Liver (tissue), 4 donors: Measurements from ENCODE around the gene LMCD1. TPM values are rescaled to one million over a fixed set of nuclear protein-coding genes. Genes with fewer than 3 reads are reported as not detected.

Experiments
- polyA plus RNA-seq, 2 donors: library from polyadenylated mRNA; stranded (reverse) in 1 of 2; unstranded in 1 of 2; fragments of 200-250 nt in 1 of 2; fragments of >200 nt in 1 of 2; fragmentation: Nextera tagmentation in 1 of 2; extraction: Ambion mirVana in 1 of 2; gene quantifications; one replicate each; pipeline versions ENCODE4 v1.2.1 to v1.2.3, GENCODE V29; 2013 to 2015
- total RNA-seq, 2 donors: library from RNA; depleted of rRNA; stranded (reverse); fragments of >200 nt; gene quantifications; one replicate each; pipeline ENCODE4 v1.2.3, GENCODE V29; 2014
- donor health status: healthy.
- donor health status: healthy.
- donor health status: healthy.

LMCD1 gene
- total and polyA plus RNA-seq, 4 donors = 3.1 to 8.3 (median 6.0) TPM

Other genes with a start within 250 kb of the LMCD1 start
- gene SSUH2, start 143.0 kb downstream of the LMCD1 start, total RNA-seq = 1 to 10 TPM in 1 of 2 donors, under 1 TPM in 1; 0.17 to 2.1 TPM
- under 1 TPM; 0.22 to 0.25 TPM for gene SSUH2, start 143.0 kb downstream of the LMCD1 start, polyA plus RNA-seq
- gene CAV3, start 232.0 kb downstream of the LMCD1 start, total RNA-seq = not detected
- gene CAV3, start 232.0 kb downstream of the LMCD1 start, polyA plus RNA-seq = not detected